Endothelial cell (in vitro differentiated cells): ENCODE data around the gene HSD17B2. TPM values are rescaled to one million over a fixed set of nuclear protein-coding genes. Genes with fewer than 3 reads are reported as not detected.

Experiments used
- DNase-seq: peaks from one replicate; pipeline ENCODE4 v3.0.0; 2021; ENCODE audit warnings: low spot score
- H3K27ac Mint-ChIP-seq: one replicate; pipeline ENCODE4 v1.8.0; 2021; ENCODE audit warnings: mixed read lengths, inconsistent platforms; ENCODE audit not compliant: unreplicated experiment
- H3K27me3 Mint-ChIP-seq: one replicate; pipeline ENCODE4 v1.8.0; 2021; ENCODE audit warnings: mild to moderate bottlenecking, moderate library complexity, mixed read lengths, inconsistent platforms; ENCODE audit not compliant: unreplicated experiment
- H3K36me3 Mint-ChIP-seq: one replicate; pipeline ENCODE4 v1.8.0; 2021; ENCODE audit warnings: mild to moderate bottlenecking, low read depth, mixed read lengths, inconsistent platforms; ENCODE audit not compliant: unreplicated experiment
- H3K4me1 Mint-ChIP-seq: one replicate; pipeline ENCODE4 v1.8.0; 2021; ENCODE audit warnings: mild to moderate bottlenecking, mixed read lengths, inconsistent platforms; ENCODE audit not compliant: unreplicated experiment
- H3K4me3 Mint-ChIP-seq: one replicate; pipeline ENCODE4 v1.8.0; 2021; ENCODE audit warnings: mild to moderate bottlenecking, mixed read lengths, inconsistent platforms; ENCODE audit not compliant: unreplicated experiment
- H3K9me3 Mint-ChIP-seq: one replicate; pipeline ENCODE4 v1.8.0; 2021; ENCODE audit warnings: mixed read lengths, inconsistent platforms; ENCODE audit not compliant: unreplicated experiment
- total RNA-seq: library from RNA; stranded (reverse); fragmentation: NEBNext Ultra II Directional; extraction: Animal tissue kit (Norgen Biotek cat#: 25700); gene quantifications from one replicate; pipeline ENCODE4 v1.2.1, GENCODE V29; 2021; ENCODE audit not compliant: unreplicated experiment
- TF ChIP-seq, protein P1 (sequence below): fragments of 200-600 bp; sonication (generic); IDR thresholded peaks from one replicate; pipeline ENCODE4 v1.5.0; 2021; ENCODE audit warnings: antibody characterized with exemption; ENCODE audit not compliant: unreplicated experiment

HSD17B2 gene
- total RNA-seq, 1 donor from 2014 or later, result not detected

DNA sequence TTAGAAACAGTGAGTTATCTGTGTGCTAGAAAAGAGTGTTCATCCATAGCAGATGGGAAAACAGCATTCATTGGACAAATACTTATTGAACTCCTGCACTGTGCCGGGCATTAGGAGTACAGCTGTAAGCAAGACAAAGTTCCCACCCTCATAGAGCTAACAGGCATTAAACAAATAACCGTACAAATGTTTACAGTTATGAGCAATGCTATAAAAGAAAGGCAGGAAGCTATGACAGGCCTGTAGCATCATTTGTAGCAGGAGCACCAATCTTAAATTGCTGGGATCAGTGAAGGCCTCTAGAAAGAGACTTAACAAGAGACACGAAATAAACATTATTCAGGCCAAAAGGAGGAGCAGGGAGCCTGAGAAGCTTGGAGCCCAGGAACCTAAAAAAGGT lies 39.4 kb upstream of the HSD17B2 start:
- H3K27ac Mint-ChIP-seq, result no peak overlapping the region
- H3K4me1 Mint-ChIP-seq, result no peaks in the 10 kb centered on the region
- TF ChIP-seq, protein P1, sequence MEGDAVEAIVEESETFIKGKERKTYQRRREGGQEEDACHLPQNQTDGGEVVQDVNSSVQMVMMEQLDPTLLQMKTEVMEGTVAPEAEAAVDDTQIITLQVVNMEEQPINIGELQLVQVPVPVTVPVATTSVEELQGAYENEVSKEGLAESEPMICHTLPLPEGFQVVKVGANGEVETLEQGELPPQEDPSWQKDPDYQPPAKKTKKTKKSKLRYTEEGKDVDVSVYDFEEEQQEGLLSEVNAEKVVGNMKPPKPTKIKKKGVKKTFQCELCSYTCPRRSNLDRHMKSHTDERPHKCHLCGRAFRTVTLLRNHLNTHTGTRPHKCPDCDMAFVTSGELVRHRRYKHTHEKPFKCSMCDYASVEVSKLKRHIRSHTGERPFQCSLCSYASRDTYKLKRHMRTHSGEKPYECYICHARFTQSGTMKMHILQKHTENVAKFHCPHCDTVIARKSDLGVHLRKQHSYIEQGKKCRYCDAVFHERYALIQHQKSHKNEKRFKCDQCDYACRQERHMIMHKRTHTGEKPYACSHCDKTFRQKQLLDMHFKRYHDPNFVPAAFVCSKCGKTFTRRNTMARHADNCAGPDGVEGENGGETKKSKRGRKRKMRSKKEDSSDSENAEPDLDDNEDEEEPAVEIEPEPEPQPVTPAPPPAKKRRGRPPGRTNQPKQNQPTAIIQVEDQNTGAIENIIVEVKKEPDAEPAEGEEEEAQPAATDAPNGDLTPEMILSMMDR, result no peak
- DNase-seq, result no peak
- peaks cover 2% of the 10 kb centered on the region for H3K27me3 Mint-ChIP-seq
- H3K9me3 Mint-ChIP-seq, result no peaks in the 10 kb centered on the region
- no peak overlapping the region for H3K4me3 Mint-ChIP-seq
- H3K36me3 Mint-ChIP-seq, result no peaks in the 10 kb centered on the region

DNA sequence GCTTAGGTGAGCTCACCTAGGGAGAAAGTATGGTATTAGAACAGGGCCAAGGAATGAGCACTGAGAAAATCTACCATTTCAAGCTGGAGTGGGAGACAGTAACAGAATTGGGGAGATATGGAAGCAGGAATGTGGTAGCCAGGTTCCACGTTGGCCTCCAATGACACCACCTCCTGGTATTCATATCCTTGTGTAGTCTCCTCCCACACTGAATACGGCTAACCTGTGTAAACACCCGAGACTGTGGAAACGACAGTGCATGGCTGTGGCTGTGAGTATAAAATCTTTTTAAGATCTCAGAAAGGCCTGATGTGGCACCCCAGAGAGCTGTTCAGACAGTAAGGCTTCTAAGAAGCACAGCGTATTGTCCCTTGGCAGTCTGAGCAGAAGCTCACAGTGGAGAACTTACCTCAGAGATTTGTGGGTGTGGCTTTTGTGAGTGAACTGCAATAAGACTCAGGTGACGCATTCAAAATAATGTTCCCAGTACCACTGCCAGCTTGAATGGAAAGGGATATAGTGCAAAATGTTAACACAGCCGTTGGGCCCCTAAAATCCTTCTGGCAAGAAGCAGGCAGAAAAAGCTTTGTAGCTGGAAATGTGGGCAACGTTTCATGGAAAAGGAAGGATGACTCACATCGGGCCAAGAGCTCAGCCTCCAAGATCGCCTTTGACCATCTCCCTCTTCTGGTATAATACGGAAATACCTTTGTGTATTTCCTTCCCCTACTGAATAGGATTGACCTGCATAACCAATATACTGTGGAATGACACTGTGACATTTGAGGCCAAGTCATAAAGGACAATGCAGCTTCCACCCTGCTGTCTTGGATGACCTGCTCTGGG lies 38.2 kb upstream of the HSD17B2 start:
- H3K9me3 Mint-ChIP-seq, result no peaks in the 10 kb centered on the region
- TF ChIP-seq, protein P1, result peak; percentile 37
- no peaks in the 10 kb centered on the region for H3K4me1 Mint-ChIP-seq
- no peaks in the 10 kb centered on the region for H3K36me3 Mint-ChIP-seq
- H3K27me3 Mint-ChIP-seq, result peaks cover 3% of the 10 kb centered on the region
- DNase-seq, result no peak
- H3K27ac Mint-ChIP-seq, result no peak overlapping the region
- H3K4me3 Mint-ChIP-seq, result no peak overlapping the region

DNA sequence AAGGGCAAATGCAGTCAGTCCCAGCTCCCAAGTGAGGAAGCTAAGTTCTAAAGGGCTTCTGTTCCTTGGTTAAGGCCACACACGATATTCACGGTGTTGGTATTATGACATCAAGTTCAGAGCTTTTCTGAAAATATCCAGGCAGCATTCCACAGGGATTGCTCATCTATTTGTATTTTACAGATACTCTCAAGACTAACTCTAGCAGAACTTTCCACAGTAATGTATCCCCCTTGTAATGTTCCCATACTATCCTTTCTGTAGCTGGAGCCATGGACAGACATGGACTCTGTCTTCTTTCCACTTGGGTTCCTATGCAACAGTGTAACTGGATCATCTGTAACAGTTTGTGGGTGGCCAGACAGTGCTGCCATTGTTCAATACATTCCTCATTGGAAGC lies 37.3 kb upstream of the HSD17B2 start:
- no peak for DNase-seq
- TF ChIP-seq, protein P1, result no peak
- no peaks in the 10 kb centered on the region for H3K36me3 Mint-ChIP-seq
- no peak overlapping the region for H3K27ac Mint-ChIP-seq
- peaks cover 3% of the 10 kb centered on the region for H3K27me3 Mint-ChIP-seq
- H3K4me1 Mint-ChIP-seq, result no peaks in the 10 kb centered on the region
- no peaks in the 10 kb centered on the region for H3K9me3 Mint-ChIP-seq
- H3K4me3 Mint-ChIP-seq, result no peak overlapping the region

DNA sequence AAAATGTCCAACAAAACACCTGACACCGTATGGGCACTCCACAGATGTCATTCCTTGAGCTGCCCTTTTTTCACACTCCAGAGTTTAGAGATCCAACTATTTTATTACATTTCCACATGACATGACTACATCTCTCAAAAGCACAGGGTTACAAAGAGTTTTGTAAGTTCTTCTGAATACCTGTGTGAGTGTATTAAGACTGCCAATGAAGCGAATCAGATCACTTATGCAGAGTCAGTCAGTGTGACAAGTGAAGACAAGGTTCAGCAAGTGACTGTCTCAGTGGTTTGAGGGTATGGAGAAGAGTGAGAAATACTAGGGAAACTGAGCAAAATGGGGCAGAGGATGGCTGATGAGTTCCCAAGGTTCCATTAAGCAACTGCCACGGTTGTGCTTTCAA lies 32.2 kb upstream of the HSD17B2 start:
- Mint-ChIP-seq H3K4me3 (no peak overlapping the region), H3K9me3 (no peaks in the 10 kb centered on the region), H3K27ac (no peak overlapping the region), H3K4me1 (no peaks in the 10 kb centered on the region), H3K36me3 (no peaks in the 10 kb centered on the region), H3K27me3 (peaks cover 5% of the 10 kb centered on the region)
- TF ChIP-seq, protein P1, result no peak
- no peak for DNase-seq

DNA sequence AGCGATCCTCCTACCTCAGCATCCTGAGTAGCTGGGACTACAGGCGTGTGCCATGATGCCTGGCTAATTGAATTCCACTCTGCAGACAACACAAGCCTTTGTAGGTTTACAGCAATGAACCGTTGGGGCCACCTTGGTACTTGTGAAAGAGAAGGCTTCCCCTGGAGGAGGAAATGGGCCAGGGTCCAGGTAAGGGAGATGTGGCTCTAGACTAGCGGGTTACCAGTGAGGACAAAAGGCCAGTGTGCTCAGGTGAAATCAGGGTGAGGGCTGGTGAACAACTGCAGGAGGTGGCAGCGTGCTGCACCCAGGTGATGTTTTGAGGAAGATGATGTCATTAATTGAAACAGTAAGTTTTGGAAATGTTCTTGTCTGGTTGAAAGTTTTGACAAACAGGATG lies 30.5 kb upstream of the HSD17B2 start:
- H3K4me3 Mint-ChIP-seq, result no peak overlapping the region
- peaks cover 5% of the 10 kb centered on the region for H3K27me3 Mint-ChIP-seq
- H3K4me1 Mint-ChIP-seq, result no peaks in the 10 kb centered on the region
- TF ChIP-seq, protein P1, result no peak
- DNase-seq, result no peak
- no peak overlapping the region for H3K27ac Mint-ChIP-seq
- peaks cover 5% of the 10 kb centered on the region for H3K9me3 Mint-ChIP-seq
- peaks cover 6% of the 10 kb centered on the region for H3K36me3 Mint-ChIP-seq
